Psoas muscle (tissue), 8 donors: ENCODE data around the gene RELN. TPM values are rescaled to one million over a fixed set of nuclear protein-coding genes. Genes with fewer than 3 reads are reported as not detected.
"Not testable (repeated sequence)": the region's sequence is repeated elsewhere in the genome, so short reads cannot be mapped to it uniquely, and the experiment has no call there.

ENCODE experiments used
- ATAC-seq, 4 donors: fragments of 200-7000 bp; cut with Tn5 transposase; one replicate each; pipeline ENCODE4 v1.9.1; 2020; ENCODE audit warnings: moderate library complexity in 3 of 4, mild to moderate bottlenecking in 2 of 4
- DNase-seq, 2 donors: peaks; one replicate each; pipeline ENCODE4 v3.0.0-alpha.2; 2020
- H3K27ac ChIP-seq: fragments of 200-600 bp; one replicate; pipeline ENCODE4 v1.8.0; 2022
- H3K27me3 ChIP-seq, 3 donors: fragments of 200-600 bp in 1 of 3; one replicate each; pipeline versions ENCODE4 v1.6.1 to v1.8.0; 2013 to 2022; ENCODE audit warnings: low read length in 2 of 3, mild to moderate bottlenecking in 2 of 3, moderate library complexity in 1 of 3; ENCODE audit not compliant: insufficient read depth in 3 of 3
- H3K36me3 ChIP-seq, 2 donors: fragments of 200-600 bp in 1 of 2; one replicate each; pipeline versions ENCODE4 v1.6.1 to v1.8.0; 2013 to 2022; ENCODE audit warnings: low read depth in 1 of 2, mild to moderate bottlenecking in 1 of 2, moderate library complexity in 1 of 2; ENCODE audit not compliant: insufficient read depth in 1 of 2
- H3K4me1 ChIP-seq: fragments of 200-600 bp; one replicate; pipeline ENCODE4 v1.8.0; 2022
- H3K4me3 ChIP-seq: fragments of 200-600 bp; one replicate; pipeline ENCODE4 v1.8.0; 2022; ENCODE audit warnings: mild to moderate bottlenecking
- H3K9me3 ChIP-seq: fragments of 200-600 bp; one replicate; pipeline ENCODE4 v1.8.0; 2022
- CTCF ChIP-seq: fragments of 200-600 bp; IDR thresholded peaks from one replicate; pipeline ENCODE4 v1.8.0; 2022; ENCODE audit warnings: antibody characterized with exemption
- WGBS, 3 donors: extraction: QIAGEN DNeasy Blood & Tissue Kit; methylation state at CpG; one replicate each; pipeline versions ENCODE4 v1.1.6 to v1.1.7; 2013; 5-methylcytosine and 5-hydroxymethylcytosine counted together
- intact Hi-C, 2 donors: fragments of 100-400 bp; cut with DNase I; formaldehyde crosslinking; loops; one replicate each; pipeline versions ENCODE4 v1.11.0 to v1.14.2; 2022
- long read RNA-seq, 2 donors: library from polyadenylated mRNA; unstranded; transcript quantifications; one replicate each; pipeline ENCODE4 v2.0.0, GENCODE V29; 2021
- polyA plus RNA-seq, 3 donors: library from polyadenylated mRNA; stranded (reverse); fragments of 200-250 nt; gene quantifications; one replicate each; pipeline ENCODE4 v1.2.3, GENCODE V29; 2013
- total RNA-seq, 4 donors: library from RNA; stranded (reverse); fragmentation: NEBNext Ultra II Directional in 2 of 4; extraction: Animal tissue kit (Norgen Biotek cat#: 25700) in 2 of 4; gene quantifications; one replicate each; pipeline versions ENCODE4 v1.2.1 to v1.2.4, GENCODE V29; 2021 to 2023
- donor health status: healthy with polysubstance abuse.
- donor health status: DM: no; HTN: no; CAD: no; lungs with moderate emphysema.
- donor health status: Bipolar disorder and iron deficiency.
- donor health status: healthy.
- donor health status: DM: yes; HTN: yes; CAD: no.
- donor health status: DM: no; HTN: no; CAD: no.
- donor health status: DM: no; HTN: no; CAD: no.
- donor health status: DM: yes; HTN: yes; CAD: no.

Gene RELN
- total RNA-seq (under 1 TPM; 0.14 to 0.43 (median 0.26) TPM), polyA plus RNA-seq (under 1 TPM; 0.10 to 0.44 (median 0.39) TPM)
- long read RNA-seq, donor 1 = 0 reads
- long read RNA-seq, donor 2, partial matches to known transcripts = 1 of 1 reads
- long read RNA-seq, donor 2, other reads (novel, unspliced or antisense) = 0 of 1 reads

GRCh38 chr7:103989200-103989784 is at the start of gene RELN:
TSS of gene RELN (minus strand) at chr7:103989658. CDS start at chr7:103989356, 302 bp downstream.
- DNase-seq (no peak), ATAC-seq (peak in 1 of 4 donors; percentile 7)
- intact Hi-C loops = no loop called here
- TF ChIP-seq CTCF = no peak
- Histone ChIP-seq H3K27me3 (peaks cover 5 to 62% (median 8%) of the 10 kb centered on the region in 3 donors), H3K4me3 (peak within 1 kb of the TSS; percentile 66), H3K36me3 (no peaks in the 10 kb centered on the region), H3K9me3 (no peaks in the 10 kb centered on the region), H3K4me1 (no peaks in the 10 kb centered on the region), H3K27ac (no peak within 1 kb of the TSS)
- WGBS, 3 donors = 0 to 1% (median 1%) methylated on average over 41 to 89 of the region's 89 CpGs

DNA sequence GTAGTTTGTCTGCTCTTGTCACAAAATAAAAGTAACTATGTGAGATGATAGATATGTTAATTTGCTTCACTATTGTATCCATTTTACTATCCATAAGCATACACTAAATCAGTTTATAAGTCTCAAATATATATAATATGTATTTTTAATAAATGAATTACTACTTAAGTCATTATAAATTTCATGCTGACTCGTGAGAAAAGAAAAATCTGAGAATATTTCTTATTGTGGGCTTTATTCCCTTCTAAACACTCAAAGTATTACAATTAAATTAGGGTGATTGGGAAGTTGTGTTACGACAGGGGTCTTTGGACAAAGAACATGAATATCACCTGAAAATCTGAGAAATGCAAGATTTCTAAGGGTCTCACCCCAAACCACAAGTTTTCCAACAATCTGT is 48.7 kb upstream of the RELN start:
- no peak for DNase-seq
- intact Hi-C loops = no loop called here
- WGBS, 3 donors = 65 to 74% (median 71%) methylated on average over 2 of the region's 2 CpGs

GRCh38 chr7:104036889-104037288 is 47.4 kb upstream of the RELN start:
- H3K36me3 ChIP-seq, H3K4me1 ChIP-seq, H3K9me3 ChIP-seq, H3K27ac ChIP-seq, intact Hi-C loops, H3K27me3 ChIP-seq, ATAC-seq, DNase-seq, H3K4me3 ChIP-seq: not testable (repeated sequence)
- WGBS, 3 donors = 60 to 70% (median 68%) methylated on average over 3 of the region's 3 CpGs

More for the DNA sequence above, 48.7 kb upstream of the RELN start:
- no peaks in the 10 kb centered on the region for H3K9me3 ChIP-seq
- H3K4me3 ChIP-seq = no peak overlapping the region
- H3K4me1 ChIP-seq = no peaks in the 10 kb centered on the region
- H3K36me3 ChIP-seq = no peaks in the 10 kb centered on the region
- no peak for ATAC-seq
- H3K27ac ChIP-seq = no peak overlapping the region
- no peak for TF ChIP-seq CTCF
- no peaks in the 10 kb centered on the region for H3K27me3 ChIP-seq

GRCh38 chr7:104035351-104035750 is 45.9 kb upstream of the RELN start:
- no peaks in the 10 kb centered on the region for H3K9me3 ChIP-seq
- no peak overlapping the region for H3K4me3 ChIP-seq
- intact Hi-C loops = no loop called here
- H3K36me3 ChIP-seq = no peaks in the 10 kb centered on the region
- H3K27ac ChIP-seq = no peak overlapping the region
- 68 to 80% (median 73%) methylated on average over 4 of the region's 4 CpGs for WGBS, 3 donors
- DNase-seq (no peak), ATAC-seq (no peak)
- no peak for TF ChIP-seq CTCF
- H3K4me1 ChIP-seq = no peaks in the 10 kb centered on the region
- no peaks in the 10 kb centered on the region for H3K27me3 ChIP-seq

GRCh38 chr7:104034679-104035078 is 45.2 kb upstream of the RELN start:
- no peak for DNase-seq
- intact Hi-C loops = no loop called here
- Histone ChIP-seq H3K4me3 (no peak overlapping the region), H3K27ac (no peak overlapping the region), H3K36me3 (no peaks in the 10 kb centered on the region), H3K4me1 (no peaks in the 10 kb centered on the region), H3K27me3 (no peaks in the 10 kb centered on the region), H3K9me3 (no peaks in the 10 kb centered on the region)
- TF ChIP-seq CTCF = no peak
- ATAC-seq = no peak
- WGBS, 3 donors = 79 to 93% (median 88%) methylated on average over 1 of the region's 1 CpG
